Common myeloid progenitor, CD34-positive (primary cell): ENCODE measurements around the gene RAB22A.
A peak's percentile ranks its signal among the peaks of the same experiment; 100 is the strongest.

Experiments used
- CTCF ChIA-PET: fragments of 350-600 bp; sonication (Branson Sonifier 250); formaldehyde crosslinking; loops from one replicate; lab custom pipeline; 2021; ENCODE audit warnings: antibody characterized with exemption; lab: Charles Lee
- POLR2A ChIA-PET: fragments of 350-600 bp; sonication (Branson Sonifier 250); formaldehyde crosslinking; loops from one replicate; lab custom pipeline; 2021; ENCODE audit warnings: antibody characterized with exemption; lab: Charles Lee
- DNase-seq, 3 donors: peaks; one replicate each; pipeline versions ENCODE4 v3.0.0 to v3.0.0-alpha.2; 2013
- H3K27ac ChIP-seq, 2 experiments: 1 replicate in 1 of 2; 2 replicates in 1 of 2; pipeline ENCODE4 v1.7.0; 2013; ENCODE audit warnings: inconsistent platforms in 2 of 2, low read length in 2 of 2, mild to moderate bottlenecking in 2 of 2, low read depth in 1 of 2, moderate library complexity in 1 of 2; ENCODE audit not compliant: severe bottlenecking in 2 of 2, insufficient read depth in 1 of 2, poor library complexity in 1 of 2
- H3K27me3 ChIP-seq, 5 experiments: replicated peaks in 2 of 5; 1 replicate in 3 of 5; 2 replicates in 2 of 5; pipeline versions ENCODE4 v1.6.1 to v1.7.0; 2013; ENCODE audit warnings: low read length in 4 of 5, mild to moderate bottlenecking in 2 of 5, moderate library complexity in 2 of 5, inconsistent platforms in 1 of 5; ENCODE audit not compliant: insufficient read depth in 5 of 5, control insufficient read depth in 4 of 5
- H3K36me3 ChIP-seq, 4 experiments: 1 replicate in 2 of 4; 2 replicates in 2 of 4; pipeline versions ENCODE4 v1.6.1 to v1.7.0; 2013; ENCODE audit warnings: low read length in 3 of 4, control low read depth in 1 of 4, mild to moderate bottlenecking in 1 of 4; ENCODE audit not compliant: control insufficient read depth in 4 of 4, insufficient read depth in 4 of 4
- H3K4me1 ChIP-seq, 4 experiments: 1 replicate in 3 of 4; 2 replicates in 1 of 4; pipeline versions ENCODE4 v1.6.1 to v1.7.1; 2013; ENCODE audit warnings: low read length in 3 of 4, mild to moderate bottlenecking in 3 of 4, control low read depth in 1 of 4, inconsistent platforms in 1 of 4, moderate library complexity in 1 of 4; ENCODE audit not compliant: control insufficient read depth in 4 of 4, insufficient read depth in 4 of 4; ENCODE audit errors: control extremely low read depth in 1 of 4
- H3K4me3 ChIP-seq, 7 experiments: 1 replicate in 4 of 7; 2 replicates in 3 of 7; pipeline versions ENCODE4 v1.5.1 to v1.7.0; 2013; ENCODE audit warnings: mild to moderate bottlenecking in 7 of 7, low read length in 6 of 7, moderate library complexity in 6 of 7, inconsistent platforms in 2 of 7, low read depth in 2 of 7, control low read depth in 1 of 7; ENCODE audit not compliant: insufficient read depth in 4 of 7, control insufficient read depth in 1 of 7; ENCODE audit errors: extremely low read depth in 1 of 7
- H3K9me3 ChIP-seq, 5 experiments: 1 replicate in 4 of 5; 2 replicates in 1 of 5; pipeline versions ENCODE4 v1.6.1 to v1.7.1; 2013; ENCODE audit warnings: low read length in 4 of 5, mild to moderate bottlenecking in 2 of 5, inconsistent platforms in 1 of 5, low read depth in 1 of 5, moderate library complexity in 1 of 5; ENCODE audit not compliant: control insufficient read depth in 4 of 5, insufficient read depth in 2 of 5; ENCODE audit errors: control extremely low read depth in 1 of 5
- WGBS: methylation state at CpG from one replicate; pipeline ENCODE4 v1.1.5; 2013; ENCODE audit not compliant: insufficient coverage; 5-methylcytosine and 5-hydroxymethylcytosine counted together

RAB22A gene

DNA sequence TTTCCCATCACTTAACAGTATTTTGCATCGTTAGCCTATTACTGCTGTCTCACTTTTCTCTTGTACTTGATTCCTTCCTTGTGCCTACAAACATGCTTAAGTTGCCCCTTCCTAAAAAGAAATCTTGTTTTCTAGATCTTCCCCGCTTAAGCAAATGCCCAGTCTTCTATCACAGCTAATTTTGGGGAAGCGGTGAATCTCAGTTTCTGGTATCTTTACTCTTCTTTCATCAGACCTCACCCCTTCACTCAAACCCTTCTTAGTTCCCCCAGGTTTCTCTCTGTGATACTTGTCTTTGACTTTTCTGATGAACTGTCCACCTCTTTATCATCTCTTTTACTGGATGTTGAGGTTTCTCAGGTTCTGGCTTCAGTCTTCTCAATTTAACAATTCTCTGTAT lies 93.8 kb downstream of the RAB22A start:
- peaks cover under 1 to 21% (median 9%) of the 10 kb centered on the region in 4 experiments for H3K4me1 ChIP-seq
- H3K27me3 ChIP-seq, result no peaks in the 10 kb centered on the region
- H3K4me3 ChIP-seq, result no peak overlapping the region
- DNase-seq, result no peak
- peaks cover 0 to under 1% (median 0%) of the 10 kb centered on the region in 4 experiments for H3K36me3 ChIP-seq
- H3K9me3 ChIP-seq, result no peaks in the 10 kb centered on the region
- CTCF ChIA-PET, result no interaction called here
- no peak overlapping the region for H3K27ac ChIP-seq
- POLR2A ChIA-PET, result interaction anchor here (0.6 kb wide), 1 partner anchor 14 kb away, joined by 3 read pairs; the partner anchor contains the start of gene VAPB
- WGBS, result 100% methylated on average over 3 of the region's 3 CpGs

DNA sequence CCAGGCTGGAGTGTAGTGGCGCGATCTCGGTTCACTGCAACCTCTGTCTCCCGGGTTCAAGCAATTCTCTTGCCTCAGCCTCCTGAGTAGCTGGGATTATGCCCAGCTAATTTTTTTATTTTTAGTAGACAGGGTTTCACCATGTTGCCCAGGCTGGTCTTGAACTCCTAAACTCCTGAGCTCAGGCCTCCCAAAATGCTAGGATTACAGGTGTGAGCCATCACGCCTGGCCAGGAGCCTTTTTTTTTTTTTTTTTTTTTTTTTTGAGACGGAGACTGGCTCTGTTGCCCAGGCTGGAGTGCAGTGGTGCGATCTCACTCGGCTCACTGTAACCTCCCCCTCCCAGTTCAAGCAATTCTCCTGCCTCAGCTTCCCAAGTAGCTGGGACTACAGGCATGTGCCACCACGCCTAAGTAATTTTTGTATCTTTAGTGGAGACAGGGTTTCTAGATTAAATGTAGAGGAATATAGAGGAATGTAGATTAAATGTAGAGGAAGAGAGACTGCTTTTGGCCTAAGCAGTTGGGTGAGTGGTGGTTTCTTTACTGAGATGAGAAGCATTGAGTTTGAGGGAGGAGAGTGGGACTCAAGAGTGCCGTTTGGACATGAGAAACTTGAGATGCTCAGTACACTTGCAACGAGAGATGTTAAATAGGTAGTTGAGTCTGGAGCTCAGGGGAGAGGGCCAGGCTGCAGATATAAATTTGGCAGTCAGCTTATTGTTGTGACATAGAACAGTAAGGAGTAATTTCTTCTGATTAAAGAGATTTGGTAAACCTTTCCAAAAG lies 96.2 kb downstream of the RAB22A start:
- Histone ChIP-seq H3K27ac (no peak overlapping the region), H3K4me1 (peaks cover 2 to 19% (median 12%) of the 10 kb centered on the region in 4 experiments), H3K4me3 (no peak overlapping the region), H3K9me3 (no peaks in the 10 kb centered on the region), H3K27me3 (no peaks in the 10 kb centered on the region), H3K36me3 (no peaks in the 10 kb centered on the region)
- no peak for DNase-seq
- CTCF ChIA-PET, result interaction anchor here (1.1 to 1.5 kb wide), 2 partner anchors 13 to 15 kb away, joined by 3 to 6 read pairs; no protein-coding TSS in a partner anchor
- WGBS, result 89% methylated on average over 5 of the region's 11 CpGs
- POLR2A ChIA-PET, result no interaction called here

DNA sequence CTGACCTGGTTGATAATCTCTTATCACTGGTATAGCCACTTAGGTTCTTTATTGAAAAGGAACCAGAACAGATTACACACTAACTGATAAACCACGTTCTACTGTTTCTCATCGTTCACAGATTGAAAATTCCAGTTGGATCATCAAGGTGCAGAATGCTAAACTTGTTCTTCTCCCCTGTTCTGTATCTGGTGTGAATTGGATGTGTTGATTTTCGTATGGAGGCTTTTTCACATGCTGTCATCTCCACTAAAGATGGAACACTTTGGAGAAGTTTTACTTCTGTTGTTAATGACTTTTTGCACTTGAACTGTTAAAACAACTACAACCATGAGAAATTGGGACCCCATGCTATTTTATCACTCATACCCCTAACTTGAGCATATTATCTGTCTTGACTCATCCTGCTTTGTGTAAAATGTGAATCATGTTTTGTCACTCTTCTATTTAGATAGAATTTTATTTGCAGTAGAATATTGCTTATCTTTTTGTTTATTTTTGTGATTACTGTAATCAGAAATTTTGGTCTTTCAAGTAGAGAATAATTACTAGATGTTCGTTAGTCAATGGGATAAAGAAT lies 97.0 kb downstream of the RAB22A start:
- DNase-seq, result no peak
- CTCF ChIA-PET, result interaction anchor here (0.8 kb wide), 1 partner anchor 8 kb away, joined by 3 read pairs; no protein-coding TSS in a partner anchor
- Histone ChIP-seq H3K27me3 (no peaks in the 10 kb centered on the region), H3K4me3 (no peak overlapping the region), H3K9me3 (no peaks in the 10 kb centered on the region), H3K36me3 (peaks cover 0 to 3% (median 0%) of the 10 kb centered on the region in 4 experiments), H3K27ac (no peak overlapping the region), H3K4me1 (peaks cover 0 to 19% (median 6%) of the 10 kb centered on the region in 4 experiments)
- whole genome bisulfite sequencing, result 100% methylated on average over 1 of the region's 4 CpGs
- POLR2A ChIA-PET, result no interaction called here

DNA sequence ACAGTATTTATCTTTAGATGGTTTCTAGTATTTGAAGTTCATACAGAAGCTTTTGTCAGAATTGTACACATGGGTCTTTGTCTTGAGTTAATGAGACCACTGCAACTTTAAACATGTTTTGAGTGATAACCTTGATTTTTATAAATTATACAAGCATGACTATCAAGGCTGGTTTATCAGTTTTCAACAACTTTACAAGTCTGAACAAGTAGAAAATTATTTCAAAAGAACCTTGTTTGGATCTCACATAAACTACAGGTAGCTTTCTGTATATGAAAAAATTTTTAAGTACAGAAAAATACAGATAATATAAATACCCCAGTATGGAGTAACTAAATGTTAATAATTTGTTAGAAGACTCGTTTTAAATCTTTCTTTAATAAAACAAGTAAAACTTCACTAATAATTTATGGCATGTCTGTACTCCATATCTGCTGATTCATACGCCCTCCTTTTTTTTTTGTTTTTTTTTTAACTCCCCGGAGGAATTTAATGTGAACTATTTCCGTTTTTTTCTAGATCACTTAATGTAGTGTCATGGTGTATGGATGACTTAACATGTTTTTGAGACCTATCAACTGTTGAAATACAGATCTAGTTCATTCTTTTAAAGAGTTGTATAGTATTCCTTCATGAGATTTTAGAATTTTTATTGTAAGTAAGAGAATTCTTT lies 97.8 kb downstream of the RAB22A start:
- CTCF ChIA-PET, result interaction anchor here (0.8 kb wide), 1 partner anchor 9 kb away, joined by 3 read pairs; no protein-coding TSS in a partner anchor
- H3K9me3 ChIP-seq, result no peaks in the 10 kb centered on the region
- no peak overlapping the region for H3K4me3 ChIP-seq
- peaks cover 0 to 3% (median 0%) of the 10 kb centered on the region in 4 experiments for H3K36me3 ChIP-seq
- H3K4me1 ChIP-seq, result peaks cover 0 to 19% (median 5%) of the 10 kb centered on the region in 4 experiments
- WGBS, result no CpG with 5 or more reads among the region's 4 CpGs
- DNase-seq, result peak; percentile 61 to 90 (median 87)
- H3K27me3 ChIP-seq, result no peaks in the 10 kb centered on the region
- peak overlapping the region in 1 of 2 experiments; percentile 63 for H3K27ac ChIP-seq
- POLR2A ChIA-PET, result no interaction called here

DNA sequence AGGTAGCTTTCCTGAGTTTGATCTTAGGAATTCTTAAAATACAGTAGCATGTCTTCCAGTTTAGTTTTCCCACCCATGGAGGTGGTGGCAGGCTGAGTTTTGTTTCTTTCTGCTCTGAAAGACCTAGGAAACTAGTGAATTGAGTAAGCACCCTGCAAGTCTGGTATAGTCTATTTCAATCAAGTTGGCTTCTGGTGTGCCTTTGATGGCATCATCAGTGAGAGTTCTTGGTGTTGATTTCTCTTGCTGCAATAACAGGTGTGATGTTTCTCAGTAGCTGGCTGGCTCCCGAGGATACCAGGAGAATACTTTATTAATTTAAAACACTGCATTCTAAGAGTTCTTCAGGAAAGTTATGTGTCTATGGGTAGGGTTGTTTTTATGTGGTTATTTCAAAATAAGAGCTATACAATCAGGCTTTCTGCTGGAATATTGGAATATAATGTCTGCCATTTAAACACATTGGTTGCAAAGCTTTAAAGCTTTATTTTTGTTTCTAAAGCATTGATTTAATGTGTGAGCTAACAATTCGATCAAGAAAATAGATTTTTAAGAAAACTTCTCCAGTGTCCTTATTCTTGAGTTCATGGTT lies 98.5 kb downstream of the RAB22A start:
- DNase-seq, result peak in 1 of 3 donors; percentile 8
- H3K27ac ChIP-seq, result peak overlapping the region; percentile 1 to 63
- no CpG with 5 or more reads among the region's 2 CpGs for WGBS
- H3K9me3 ChIP-seq, result no peaks in the 10 kb centered on the region
- ChIA-PET CTCF (interaction anchor here (0.6 kb wide), 1 partner anchor 96 kb away, joined by 3 read pairs; no protein-coding TSS in a partner anchor), POLR2A (no interaction called here)
- peak overlapping the region in 1 of 7 experiments; percentile 11 for H3K4me3 ChIP-seq
- H3K36me3 ChIP-seq, result peaks cover 0 to 3% (median 0%) of the 10 kb centered on the region in 4 experiments
- H3K27me3 ChIP-seq, result no peaks in the 10 kb centered on the region
- peaks cover 0 to 19% (median 5%) of the 10 kb centered on the region in 4 experiments for H3K4me1 ChIP-seq

DNA sequence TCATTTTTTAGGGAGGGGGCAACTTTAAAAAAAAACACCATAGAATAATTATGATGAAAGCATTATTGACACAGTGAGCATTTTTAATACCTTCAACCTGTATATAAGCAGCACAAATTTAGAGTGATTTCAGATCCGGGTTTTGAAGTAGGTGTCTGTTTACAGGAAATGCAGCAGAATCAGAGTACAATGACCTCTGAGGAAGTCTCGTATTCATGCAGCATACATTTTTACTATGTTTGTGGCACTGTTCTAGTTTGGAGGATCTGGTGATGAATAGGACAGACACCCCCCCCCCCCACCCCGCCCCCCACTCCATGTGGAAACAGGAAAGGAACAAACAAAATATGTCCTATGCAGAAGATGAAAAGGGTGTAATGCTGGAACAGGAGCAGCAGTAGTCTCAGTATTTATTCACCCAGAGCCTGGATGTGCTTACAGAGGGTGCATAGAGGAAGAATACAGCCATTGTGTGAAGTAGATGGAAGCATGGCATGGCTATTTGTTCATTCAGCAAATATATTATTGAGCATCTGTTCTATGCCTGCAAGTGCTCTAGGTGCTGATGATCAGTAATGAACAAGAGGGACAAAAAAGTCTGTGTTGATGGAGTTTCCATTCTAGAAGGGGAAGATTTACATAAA lies 99.2 kb downstream of the RAB22A start:
- Histone ChIP-seq H3K4me1 (peaks cover 0 to 19% (median 5%) of the 10 kb centered on the region in 4 experiments), H3K27ac (no peak overlapping the region), H3K36me3 (peaks cover 0 to 3% (median 0%) of the 10 kb centered on the region in 4 experiments), H3K4me3 (no peak overlapping the region), H3K9me3 (no peaks in the 10 kb centered on the region), H3K27me3 (no peaks in the 10 kb centered on the region)
- POLR2A ChIA-PET, result no interaction called here
- CTCF ChIA-PET, result interaction anchor here (0.6 kb wide), 1 partner anchor 97 kb away, joined by 3 read pairs; no protein-coding TSS in a partner anchor
- WGBS, result no CpG with 5 or more reads among the region's 3 CpGs
- DNase-seq, result no peak
